GM12864 (cell line): Measurements from ENCODE around the gene POU2AF2.

ENCODE experiments used
- DNase-seq: peaks from one replicate; pipeline ENCODE4 v3.0.0-alpha.2; 2011; ENCODE audit warnings: low read depth
- H3K4me3 ChIP-seq: 2 replicates; pipeline ENCODE4 v1.5.1; 2011; ENCODE audit warnings: mild to moderate bottlenecking, low read depth, low read length, control low read depth
- TF ChIP-seq, protein P1 (sequence below): IDR thresholded peaks from 2 replicates; pipeline ENCODE4 v1.5.1; 2011; ENCODE audit warnings: low read depth, mild to moderate bottlenecking, moderate library complexity, low read length, control low read depth, inconsistent platforms; ENCODE audit errors: missing control alignments

The POU2AF2 gene, protein sequence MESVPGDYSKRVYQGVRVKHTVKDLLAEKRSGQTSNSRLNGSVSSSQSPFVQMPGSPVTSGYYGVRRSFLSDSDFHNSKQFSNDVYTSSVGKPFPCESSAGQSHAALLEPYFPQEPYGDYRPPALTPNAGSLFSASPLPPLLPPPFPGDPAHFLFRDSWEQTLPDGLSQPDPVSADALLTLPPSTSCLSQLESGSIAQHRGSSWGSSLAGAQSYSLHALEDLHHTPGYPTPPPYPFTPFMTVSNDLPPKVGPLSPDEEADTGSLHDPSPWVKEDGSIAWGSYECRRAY

DNA sequence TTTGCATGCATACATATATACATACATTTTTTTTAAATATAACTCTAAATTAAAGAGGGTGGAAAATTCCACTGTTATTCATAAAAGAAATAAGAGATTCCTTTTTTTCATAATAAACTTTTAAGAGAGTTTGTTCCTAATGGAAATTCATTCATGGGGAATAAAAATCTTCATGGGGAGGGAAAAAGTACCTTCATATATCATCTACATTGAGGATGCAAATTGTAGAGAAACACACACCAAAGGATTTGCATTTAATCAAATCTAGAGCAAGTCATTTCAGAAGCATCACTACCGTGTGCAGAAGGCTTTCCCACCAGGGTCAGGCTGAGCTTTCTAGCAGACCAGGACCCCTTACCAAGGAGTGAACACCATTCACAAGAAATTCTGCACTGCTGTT is at the start of gene POU2AF2:
TSS of gene POU2AF2 (plus strand) at position 301 of the 400 bp plus-strand sequence. CDS start 129 bp downstream, outside the sequence.
- H3K4me3 ChIP-seq: no peak within 1 kb of the TSS
- DNase-seq: no peak
- TF ChIP-seq, protein P1, sequence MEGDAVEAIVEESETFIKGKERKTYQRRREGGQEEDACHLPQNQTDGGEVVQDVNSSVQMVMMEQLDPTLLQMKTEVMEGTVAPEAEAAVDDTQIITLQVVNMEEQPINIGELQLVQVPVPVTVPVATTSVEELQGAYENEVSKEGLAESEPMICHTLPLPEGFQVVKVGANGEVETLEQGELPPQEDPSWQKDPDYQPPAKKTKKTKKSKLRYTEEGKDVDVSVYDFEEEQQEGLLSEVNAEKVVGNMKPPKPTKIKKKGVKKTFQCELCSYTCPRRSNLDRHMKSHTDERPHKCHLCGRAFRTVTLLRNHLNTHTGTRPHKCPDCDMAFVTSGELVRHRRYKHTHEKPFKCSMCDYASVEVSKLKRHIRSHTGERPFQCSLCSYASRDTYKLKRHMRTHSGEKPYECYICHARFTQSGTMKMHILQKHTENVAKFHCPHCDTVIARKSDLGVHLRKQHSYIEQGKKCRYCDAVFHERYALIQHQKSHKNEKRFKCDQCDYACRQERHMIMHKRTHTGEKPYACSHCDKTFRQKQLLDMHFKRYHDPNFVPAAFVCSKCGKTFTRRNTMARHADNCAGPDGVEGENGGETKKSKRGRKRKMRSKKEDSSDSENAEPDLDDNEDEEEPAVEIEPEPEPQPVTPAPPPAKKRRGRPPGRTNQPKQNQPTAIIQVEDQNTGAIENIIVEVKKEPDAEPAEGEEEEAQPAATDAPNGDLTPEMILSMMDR: no peak

DNA sequence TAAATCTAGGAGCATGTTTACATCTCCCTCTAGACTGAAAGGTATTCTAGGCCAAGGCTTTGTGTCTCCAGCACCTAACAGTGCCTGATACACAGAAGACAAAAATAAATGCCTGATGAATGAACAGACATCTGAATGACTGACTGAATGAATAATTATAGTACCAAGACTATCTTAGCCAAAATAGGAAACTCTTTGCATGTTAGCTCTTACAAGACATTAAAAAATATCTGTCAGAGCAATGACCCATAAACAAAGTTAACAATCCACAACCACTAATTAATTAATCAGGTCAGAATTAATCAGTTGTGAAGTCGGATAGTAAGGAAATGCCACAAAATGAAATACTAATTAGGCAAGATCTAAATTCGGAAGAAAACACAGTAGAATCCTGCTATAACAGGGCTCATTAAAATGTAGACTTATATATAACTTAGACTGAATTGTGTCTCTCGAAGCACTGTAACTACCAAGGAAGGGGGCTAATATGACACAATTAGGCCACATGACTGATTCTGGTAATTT is 45.5 kb upstream of the POU2AF2 start:
- DNase-seq: no peak
- TF ChIP-seq, protein P1: no peak
- no peak overlapping the region for H3K4me3 ChIP-seq

DNA sequence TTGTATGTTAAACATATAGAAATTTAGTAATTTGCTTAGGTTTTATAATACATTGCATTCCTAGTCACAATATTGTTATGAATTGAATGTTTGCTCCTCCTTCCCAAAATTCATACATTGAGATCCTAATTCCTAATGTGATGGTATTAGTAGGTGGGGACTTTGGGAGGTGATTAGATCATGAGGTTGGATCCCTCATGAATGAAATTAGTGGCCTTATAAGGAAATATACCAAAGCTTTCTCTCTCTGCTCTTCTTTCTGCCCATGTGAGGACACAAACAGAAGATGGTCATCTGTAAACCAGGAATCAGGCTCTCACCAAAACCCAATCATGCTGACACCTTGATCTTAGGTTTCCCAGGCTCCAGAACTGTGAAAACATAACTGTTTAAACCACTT is 41.3 kb upstream of the POU2AF2 start:
- no peak overlapping the region for H3K4me3 ChIP-seq
- no peak for DNase-seq
- TF ChIP-seq, protein P1: no peak

DNA sequence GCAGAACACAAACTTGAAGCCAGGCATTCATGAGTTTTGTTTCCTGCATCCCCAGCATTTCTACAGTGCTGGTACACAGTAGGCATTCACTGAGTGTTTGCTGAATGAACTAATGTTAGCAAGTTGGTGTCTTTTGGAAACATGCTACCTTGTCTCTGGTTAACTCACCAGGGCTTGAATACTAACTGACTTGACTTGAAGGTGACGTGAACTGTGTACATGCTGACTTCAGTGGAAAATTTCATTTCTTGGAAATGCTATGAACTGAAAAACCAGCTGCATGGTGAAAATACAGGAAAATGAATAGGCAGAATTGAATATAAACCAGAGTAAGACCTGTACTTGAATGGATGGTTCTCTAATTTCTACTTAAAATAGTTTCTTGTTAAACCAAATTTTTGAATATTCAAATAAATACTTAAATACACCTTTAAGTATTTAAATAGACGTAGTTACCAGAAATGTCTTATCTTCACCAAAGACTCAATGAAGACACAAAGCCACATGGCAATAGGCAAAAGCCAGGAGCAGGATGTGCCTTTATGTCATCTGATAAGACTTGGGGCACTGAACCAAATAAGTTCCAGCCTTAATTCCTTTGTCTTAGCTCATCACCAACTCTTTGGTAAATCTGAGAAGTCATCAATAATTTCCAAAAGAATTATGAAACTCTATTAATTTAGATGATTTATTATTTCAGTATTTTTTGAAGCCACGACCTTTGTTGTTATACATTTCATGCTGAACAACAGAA is 39.7 kb upstream of the POU2AF2 start:
- no peak for DNase-seq
- TF ChIP-seq, protein P1: no peak
- H3K4me3 ChIP-seq: no peak overlapping the region

DNA sequence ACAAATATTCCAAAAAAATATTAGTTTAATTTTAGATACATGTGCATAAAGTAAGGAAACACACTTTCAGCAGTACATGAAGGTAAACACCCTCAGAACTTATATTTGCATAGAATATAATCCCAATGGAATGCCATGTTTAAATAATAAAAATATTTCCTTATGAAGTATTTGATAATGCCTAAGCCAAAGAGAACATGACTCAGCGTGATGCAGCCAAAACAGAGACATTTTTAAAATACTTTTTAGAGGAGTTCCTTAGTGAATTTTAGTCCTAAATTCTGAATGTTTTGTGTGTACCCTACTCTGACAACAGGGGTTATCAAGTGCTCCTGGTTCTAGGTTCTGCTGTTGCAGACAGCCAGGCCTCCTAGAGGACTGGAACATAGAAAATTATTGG is 39.1 kb upstream of the POU2AF2 start:
- no peak for DNase-seq
- TF ChIP-seq, protein P1: no peak
- no peak overlapping the region for H3K4me3 ChIP-seq

DNA sequence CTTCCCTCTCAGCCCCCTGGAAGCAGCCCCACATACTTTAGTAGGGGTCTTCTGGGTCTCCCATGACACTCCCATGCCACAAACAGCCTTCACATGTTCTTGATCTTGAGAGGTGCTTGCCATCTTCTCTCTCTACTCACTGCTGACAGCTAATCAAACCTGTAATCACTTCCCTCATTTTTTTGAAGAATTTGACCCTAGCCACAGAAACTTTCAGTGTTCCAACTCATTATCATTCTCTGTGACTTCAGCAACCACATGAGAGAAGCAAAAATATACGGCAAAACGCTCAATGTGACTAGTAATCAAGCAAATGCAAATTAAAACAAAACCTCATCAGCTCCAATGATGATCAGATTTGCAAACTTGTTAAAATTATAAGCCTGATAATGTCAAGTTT is 38.3 kb upstream of the POU2AF2 start:
- no peak overlapping the region for H3K4me3 ChIP-seq
- DNase-seq: no peak
- TF ChIP-seq, protein P1: no peak
